Body of pancreas (tissue), 4 donors: Measurements from ENCODE around the gene CNGB1.

ENCODE experiments used
- POLR2A ChIP-seq, 3 donors: fragments of 450-650 bp; IDR thresholded peaks; one replicate each; pipeline ENCODE4 v1.6.1; 2016; ENCODE audit warnings: antibody characterized with exemption in 3 of 3, mild to moderate bottlenecking in 2 of 3
- TF ChIP-seq, protein P1 (sequence below), 7 experiments: fragments of 450-650 bp in 4 of 7; fragments of 200-600 bp in 3 of 7; sonication (generic) in 3 of 7; IDR thresholded peaks; one replicate each; pipeline ENCODE4 v1.5.1; 2016 to 2019; ENCODE audit warnings: antibody characterized with exemption in 7 of 7

DNA sequence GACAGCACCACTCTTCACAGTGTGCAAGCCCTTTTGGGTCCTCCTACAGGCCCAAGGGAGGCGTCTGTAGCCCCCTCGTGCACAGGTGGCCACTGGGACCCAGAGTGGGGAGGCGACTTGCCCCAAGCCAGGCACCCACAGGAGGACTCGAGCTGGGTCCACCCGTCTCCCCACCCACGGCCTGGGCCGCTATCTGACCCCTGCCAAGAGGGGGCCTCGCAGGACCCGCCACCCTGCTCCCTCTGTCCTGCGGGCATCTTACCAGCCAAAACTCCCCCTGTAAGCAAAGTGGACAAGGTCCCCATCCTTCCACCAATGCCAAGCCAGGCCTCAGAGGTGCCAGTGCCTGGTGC is 31.1 kb downstream of the CNGB1 start:
- TF ChIP-seq POLR2A (IDR thresholded peaks at IDR 0.05), result no peak
- TF ChIP-seq, protein P1, sequence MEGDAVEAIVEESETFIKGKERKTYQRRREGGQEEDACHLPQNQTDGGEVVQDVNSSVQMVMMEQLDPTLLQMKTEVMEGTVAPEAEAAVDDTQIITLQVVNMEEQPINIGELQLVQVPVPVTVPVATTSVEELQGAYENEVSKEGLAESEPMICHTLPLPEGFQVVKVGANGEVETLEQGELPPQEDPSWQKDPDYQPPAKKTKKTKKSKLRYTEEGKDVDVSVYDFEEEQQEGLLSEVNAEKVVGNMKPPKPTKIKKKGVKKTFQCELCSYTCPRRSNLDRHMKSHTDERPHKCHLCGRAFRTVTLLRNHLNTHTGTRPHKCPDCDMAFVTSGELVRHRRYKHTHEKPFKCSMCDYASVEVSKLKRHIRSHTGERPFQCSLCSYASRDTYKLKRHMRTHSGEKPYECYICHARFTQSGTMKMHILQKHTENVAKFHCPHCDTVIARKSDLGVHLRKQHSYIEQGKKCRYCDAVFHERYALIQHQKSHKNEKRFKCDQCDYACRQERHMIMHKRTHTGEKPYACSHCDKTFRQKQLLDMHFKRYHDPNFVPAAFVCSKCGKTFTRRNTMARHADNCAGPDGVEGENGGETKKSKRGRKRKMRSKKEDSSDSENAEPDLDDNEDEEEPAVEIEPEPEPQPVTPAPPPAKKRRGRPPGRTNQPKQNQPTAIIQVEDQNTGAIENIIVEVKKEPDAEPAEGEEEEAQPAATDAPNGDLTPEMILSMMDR (IDR thresholded peaks at IDR 0.05), result no peak
